NT2/D1 (cell line): ENCODE results near the gene SUB1.

Source experiments
- SUZ12 ChIP-seq: IDR thresholded peaks from 2 replicates; pipeline ENCODE4 v1.6.1; 2011; ENCODE audit not compliant: insufficient read length, insufficient read depth; ENCODE audit errors: extremely low read depth
- ZNF274 ChIP-seq: IDR thresholded peaks from 2 replicates; pipeline ENCODE4 v1.6.1; 2011; ENCODE audit warnings: mild to moderate bottlenecking, low read depth, low read length

GRCh38 chr5:32646061-32646969 lies 61.0 kb downstream of the SUB1 start:
- TF ChIP-seq SUZ12, result no peak
- TF ChIP-seq ZNF274, result no peak
